GM21825 (cell line): Measurements from ENCODE around the gene ITK.

Experiments used
- ATAC-seq: cut with Tn5 transposase; IDR thresholded peaks from one replicate; pipeline ENCODE4 v1.9.1; 2021; ENCODE audit warnings: mild to moderate bottlenecking, moderate library complexity; ENCODE audit not compliant: unreplicated experiment

Gene ITK

DNA sequence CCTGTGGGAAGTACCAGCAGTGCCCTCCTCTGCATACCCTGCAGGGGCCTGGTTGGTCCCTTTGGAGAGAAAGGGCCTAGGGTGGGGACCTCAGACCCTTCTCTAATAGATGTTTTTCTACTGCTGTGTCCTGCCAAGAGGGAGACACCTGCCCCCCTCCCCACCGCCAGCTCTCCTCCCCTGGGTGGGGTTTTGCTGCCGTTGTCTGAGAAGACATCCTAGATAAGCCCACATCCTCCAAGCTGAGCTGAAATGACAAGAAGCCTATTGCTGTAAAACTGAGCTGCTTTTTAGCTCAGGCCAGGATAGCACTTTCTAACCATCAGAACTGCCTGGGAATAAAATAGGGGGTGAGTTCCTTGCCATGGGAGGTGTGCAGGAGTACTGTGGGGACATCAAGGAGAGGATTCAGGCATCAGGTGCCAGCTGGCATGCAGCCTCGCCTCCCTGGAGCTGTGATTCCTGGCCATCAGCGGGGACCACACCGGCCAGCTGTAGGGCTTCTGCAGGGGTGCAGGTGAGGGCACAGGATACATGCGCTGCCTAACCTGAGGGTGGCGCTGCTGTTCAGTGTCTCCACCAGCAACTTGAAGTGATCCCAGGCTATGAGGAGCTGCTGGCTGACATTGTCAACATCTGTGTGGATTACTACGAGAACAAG is 123.2 kb downstream of the ITK start:
- ATAC-seq: no peak
